GM04503 (cell line): Measurements from ENCODE around the gene IL13RA2.
A peak's percentile ranks its signal among the peaks of the same experiment; 100 is the strongest.

ENCODE experiments used
- DNase-seq: peaks from one replicate; pipeline ENCODE4 v3.0.0-alpha.2; 2012; ENCODE audit warnings: low read depth

The IL13RA2 gene

GRCh38 chrX:115017455-115017854 lies at the start of gene IL13RA2:
IL13RA2 (minus strand) TSS chrX:115017616; CDS start chrX:115017269, 347 bp downstream.
- no peak for DNase-seq

DNA sequence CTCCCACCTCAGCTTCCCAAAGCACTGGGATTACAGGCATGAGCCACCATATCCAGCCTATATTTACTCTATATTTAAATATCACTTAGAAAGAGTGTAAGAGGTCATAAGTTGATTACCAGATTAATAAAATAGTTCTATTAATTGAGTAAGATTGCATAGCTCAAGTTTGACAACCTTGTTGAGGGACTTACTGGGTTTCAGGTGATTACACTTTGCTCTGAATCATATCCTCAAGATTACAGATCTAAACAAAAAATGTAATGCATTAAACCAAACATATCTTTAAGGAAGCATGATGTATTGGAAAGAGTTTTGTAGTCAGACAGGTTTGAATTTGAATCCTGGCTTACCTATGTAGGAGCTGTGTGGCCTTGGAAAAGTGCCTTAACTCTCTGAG lies 47.9 kb upstream of the IL13RA2 start:
- DNase-seq = no peak

DNA sequence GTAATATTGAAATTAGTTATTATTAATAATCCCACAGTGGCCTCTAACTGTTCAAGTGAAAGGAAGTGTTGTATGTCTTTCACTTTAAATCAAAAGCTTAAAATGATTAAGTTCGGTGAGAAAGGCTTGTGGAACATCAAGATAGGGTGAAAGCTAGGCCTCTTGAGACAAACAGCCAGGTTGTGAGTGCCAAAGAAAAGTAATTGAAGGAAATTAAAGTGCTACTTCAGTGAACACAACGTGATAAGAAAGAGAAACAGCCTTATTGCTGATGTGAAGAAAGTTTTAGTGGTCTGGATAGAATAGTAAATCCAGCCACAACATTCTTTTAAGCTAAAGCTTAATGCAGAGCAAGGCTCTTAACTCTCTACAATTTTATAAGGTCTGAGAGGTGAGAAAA lies 42.6 kb upstream of the IL13RA2 start:
- no peak for DNase-seq

GRCh38 chrX:115058276-115058675 lies 40.9 kb upstream of the IL13RA2 start:
- DNase-seq = peak; percentile 82

GRCh38 chrX:115054876-115055275 lies 37.5 kb upstream of the IL13RA2 start:
- DNase-seq = no peak

DNA sequence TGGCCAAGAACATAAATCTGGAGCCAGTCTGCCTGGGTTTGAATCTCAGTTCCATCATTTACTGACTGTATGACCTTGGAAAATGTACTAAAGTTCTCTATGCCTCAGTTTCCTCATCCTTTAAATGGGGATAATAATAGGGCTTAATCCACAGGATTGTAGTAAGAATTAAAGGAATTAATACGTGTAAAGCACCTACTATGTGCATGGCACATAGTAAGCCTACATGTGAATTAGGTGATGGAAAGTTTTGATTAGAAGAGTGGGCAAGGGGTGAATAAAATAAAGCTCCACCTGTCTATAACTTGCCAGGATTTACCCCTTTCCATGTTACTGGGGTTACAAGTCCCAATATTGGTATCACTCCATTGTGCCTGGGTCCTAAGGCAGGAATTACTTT lies 35.8 kb upstream of the IL13RA2 start:
- no peak for DNase-seq

- DNase-seq = no peak
Observed at GRCh38 chrX:115047715-115048114, 30.3 kb upstream of the IL13RA2 start.

- peak; percentile 34 for DNase-seq
Observed at GRCh38 chrX:115047181-115047580, 29.8 kb upstream of the IL13RA2 start.

GRCh38 chrX:115040417-115040816 lies 23.0 kb upstream of the IL13RA2 start:
- DNase-seq = no peak

GRCh38 chrX:115038406-115038805 lies 21.0 kb upstream of the IL13RA2 start:
- DNase-seq = no peak

DNA sequence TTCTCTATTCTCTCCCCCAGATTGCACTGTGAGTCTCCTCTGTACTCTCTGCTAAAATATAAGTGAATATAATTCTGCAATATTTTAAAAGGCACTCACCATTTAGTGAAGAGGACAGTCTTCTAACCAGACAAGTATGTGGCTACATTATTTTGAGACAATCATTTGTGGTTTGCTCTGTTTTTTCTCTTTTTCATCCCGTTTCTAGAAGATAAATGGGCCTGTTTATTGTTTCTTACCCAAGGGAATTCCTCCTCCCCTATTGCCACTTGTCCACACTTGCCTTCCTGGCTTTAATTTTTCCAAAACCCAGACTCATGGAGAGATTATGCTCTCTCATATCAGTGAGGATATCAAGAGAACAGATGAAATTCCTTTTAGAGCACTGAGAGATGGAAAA lies 18.6 kb upstream of the IL13RA2 start:
- DNase-seq = no peak

DNA sequence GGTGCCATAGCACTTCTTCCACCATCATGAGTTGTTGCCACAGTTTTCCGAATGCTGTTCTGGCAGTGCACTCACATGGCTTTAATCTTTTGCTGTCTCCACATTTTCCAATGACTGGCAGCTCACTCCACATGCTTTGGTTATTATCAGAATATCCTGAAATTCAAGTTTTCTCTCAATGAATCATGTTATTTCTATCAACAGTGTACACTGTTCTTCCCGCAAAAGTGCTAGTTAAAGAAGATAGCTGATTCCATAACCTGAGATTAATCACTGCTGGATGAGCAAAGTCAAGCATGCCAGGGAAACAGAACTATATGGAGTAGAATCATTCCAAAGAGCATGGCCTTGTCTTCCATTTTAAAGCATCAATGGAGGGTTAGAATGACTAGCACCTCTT lies 14.6 kb upstream of the IL13RA2 start:
- DNase-seq = no peak

- no peak for DNase-seq
Observed at GRCh38 chrX:115030625-115031024, 13.2 kb upstream of the IL13RA2 start.

- DNase-seq = no peak
Observed at GRCh38 chrX:115029869-115030570, 12.6 kb upstream of the IL13RA2 start.

DNA sequence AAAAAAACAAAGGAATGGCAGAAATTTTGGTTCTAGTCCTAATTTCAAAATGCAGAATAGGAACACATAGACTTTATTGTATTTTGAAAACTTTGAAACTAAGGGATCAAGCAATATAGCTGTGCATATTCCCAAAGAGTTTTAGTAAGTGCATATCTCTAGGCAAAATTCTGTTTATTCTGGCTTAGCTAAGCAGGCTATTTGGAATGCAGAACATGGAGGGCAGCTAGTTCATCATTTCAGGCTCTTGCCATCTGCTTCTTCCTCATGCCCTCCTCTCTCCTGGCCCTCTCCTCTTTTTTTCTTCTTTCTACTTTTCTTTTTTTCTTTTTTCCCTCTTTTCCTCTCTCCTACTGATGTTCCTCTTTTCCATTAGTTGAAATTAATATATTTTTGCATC lies 12.0 kb upstream of the IL13RA2 start:
- no peak for DNase-seq

- DNase-seq = no peak
Observed at GRCh38 chrX:115023811-115024210, 6.4 kb upstream of the IL13RA2 start.

DNA sequence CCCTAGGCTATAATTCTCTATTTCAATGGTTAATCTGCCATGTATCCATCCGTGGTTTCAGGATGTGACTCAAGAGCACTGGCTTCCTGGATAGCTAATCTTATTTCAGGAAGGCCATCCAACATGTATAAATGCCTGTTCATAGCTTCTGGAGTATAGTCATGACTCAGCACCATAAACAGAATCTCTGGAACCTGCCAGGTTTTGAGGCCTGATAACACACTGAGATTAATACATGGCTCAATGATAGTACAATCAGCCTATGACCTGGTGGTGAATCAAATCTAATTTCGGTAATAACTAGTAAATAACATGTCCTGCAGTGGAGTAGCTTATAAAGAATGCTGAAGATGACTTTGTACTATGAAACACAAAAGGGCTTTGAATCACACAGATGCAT lies 5.7 kb upstream of the IL13RA2 start:
- peak; percentile 49 for DNase-seq

- no peak for DNase-seq
Observed at GRCh38 chrX:115021121-115021520, 3.7 kb upstream of the IL13RA2 start.

GRCh38 chrX:115018944-115019343 lies 1.5 kb upstream of the IL13RA2 start:
- peak; percentile 48 for DNase-seq

DNA sequence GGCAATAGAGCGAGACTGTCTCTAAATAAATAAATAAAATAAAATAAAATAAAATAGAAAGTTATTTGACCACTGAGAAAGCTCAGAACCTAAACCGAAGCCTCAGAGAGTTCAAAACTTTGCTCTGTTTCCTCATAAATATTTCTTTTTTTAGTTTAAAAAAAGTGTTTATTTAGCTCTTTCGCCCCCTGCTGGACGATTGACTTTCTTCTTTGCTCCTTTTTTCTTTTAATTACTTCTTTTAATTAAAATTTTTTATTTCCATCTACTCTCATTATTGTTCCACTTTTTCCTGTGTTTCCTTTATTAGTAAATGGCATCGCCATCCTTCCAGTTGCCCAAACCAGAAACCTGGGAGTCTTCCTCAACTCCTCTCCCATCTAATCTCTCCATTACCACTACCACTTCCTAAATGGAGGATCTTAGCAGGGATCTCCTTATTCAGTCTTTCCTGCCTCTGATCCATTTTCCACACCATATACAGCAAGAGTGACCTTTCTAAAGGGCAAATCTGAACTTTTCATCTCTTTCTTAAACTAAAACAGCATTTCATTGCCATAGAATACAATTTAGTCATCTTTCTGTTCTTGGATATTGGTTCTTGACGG lies 728 bp upstream of the IL13RA2 start:
- no peak for DNase-seq

DNA sequence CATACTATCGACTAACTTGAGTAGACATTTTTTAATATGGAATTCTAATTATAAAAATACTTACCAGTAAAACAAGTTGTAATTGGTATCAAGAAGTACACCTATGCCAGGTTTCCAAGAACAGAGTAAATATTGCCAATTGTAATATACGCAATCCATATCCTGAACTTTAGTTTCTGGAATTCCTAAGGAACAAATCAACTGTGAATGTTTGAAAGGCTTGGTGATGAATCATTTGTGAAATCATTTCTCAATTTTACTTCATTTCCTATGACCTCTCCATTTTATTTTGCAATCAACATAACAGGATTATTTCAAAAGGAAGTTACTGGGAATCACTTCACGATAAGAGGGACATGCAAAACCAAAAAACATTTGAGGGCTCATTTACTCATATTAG lies 3.7 kb downstream of the IL13RA2 start:
- no peak for DNase-seq

DNA sequence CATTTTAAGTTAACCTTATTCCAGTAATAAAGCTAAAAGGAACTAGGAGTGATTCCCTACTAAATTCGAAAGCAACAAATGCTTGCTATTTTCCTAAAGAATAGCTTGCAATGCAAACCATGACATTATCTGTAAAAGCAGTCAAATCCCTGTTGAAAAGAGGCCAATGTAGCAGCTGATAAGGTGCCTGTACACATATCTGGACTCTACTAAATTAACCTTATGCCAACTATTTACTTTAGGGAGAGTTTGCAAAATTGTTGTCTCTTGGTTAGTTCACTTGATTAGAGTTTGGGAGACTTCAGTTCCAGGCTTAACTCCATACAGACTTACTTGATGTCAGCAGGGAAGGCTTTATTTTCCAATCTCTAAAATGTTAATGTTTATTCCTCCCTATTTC lies 6.0 kb downstream of the IL13RA2 start:
- no peak for DNase-seq

DNA sequence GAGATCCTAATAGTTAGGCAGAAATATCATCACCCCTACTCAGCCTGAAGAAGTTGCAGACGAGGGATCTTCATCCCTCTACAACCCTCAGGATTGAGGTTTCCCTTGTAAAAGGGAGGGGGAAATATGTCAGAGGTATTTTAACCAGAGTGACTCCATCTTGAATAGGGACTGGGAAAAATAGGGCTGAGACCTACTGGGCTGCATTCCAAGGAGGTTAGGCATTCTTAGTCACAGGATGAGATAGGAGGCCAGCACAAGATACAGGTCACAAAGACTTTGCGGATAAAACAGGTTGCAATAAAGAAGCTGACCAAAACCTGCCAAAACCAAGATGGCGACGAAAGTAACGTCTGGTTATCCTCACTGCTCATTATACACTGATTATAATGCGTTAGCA lies 17.5 kb downstream of the IL13RA2 start:
- no peak for DNase-seq

DNA sequence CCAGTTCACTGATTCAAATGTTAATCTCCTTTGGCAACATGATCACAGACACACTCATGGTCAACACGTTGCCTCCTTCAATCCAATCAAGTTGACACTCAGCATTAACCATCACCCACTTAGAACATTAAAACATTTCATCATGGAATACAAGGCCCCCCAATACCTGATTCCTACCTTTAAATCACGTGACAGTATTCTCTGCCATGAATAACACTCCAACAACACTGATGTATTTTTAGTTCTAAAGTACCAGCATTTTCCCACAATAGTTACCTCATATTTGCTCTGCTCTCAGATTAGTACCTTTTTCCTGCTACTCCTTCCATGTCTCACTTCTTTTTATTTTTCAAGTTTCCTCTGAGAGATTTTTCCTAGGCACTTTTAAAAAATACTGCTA lies 19.6 kb downstream of the IL13RA2 start:
- DNase-seq = no peak
